Upper lobe of left lung (tissue), 4 donors: ENCODE measurements around the gene ONECUT3.

Experiments used
- EP300 ChIP-seq, 4 donors: sonication (generic); formaldehyde crosslinking; IDR thresholded peaks; one replicate each; pipeline ENCODE4 v1.5.1; 2017; ENCODE audit warnings: antibody characterized with exemption in 4 of 4, control low read depth in 2 of 4
- POLR2AphosphoS5 ChIP-seq, 2 donors: sonication (generic); formaldehyde crosslinking; IDR thresholded peaks; one replicate each; pipeline ENCODE4 v1.5.1; 2017; ENCODE audit warnings: antibody characterized with exemption in 2 of 2
- TF ChIP-seq, protein P1 (sequence below), 6 experiments: fragments of 450-650 bp in 4 of 6; fragments of 200-600 bp in 2 of 6; sonication (generic) in 2 of 6; IDR thresholded peaks; one replicate each; pipeline ENCODE4 v1.5.1; 2016 to 2019; ENCODE audit warnings: antibody characterized with exemption in 6 of 6

DNA sequence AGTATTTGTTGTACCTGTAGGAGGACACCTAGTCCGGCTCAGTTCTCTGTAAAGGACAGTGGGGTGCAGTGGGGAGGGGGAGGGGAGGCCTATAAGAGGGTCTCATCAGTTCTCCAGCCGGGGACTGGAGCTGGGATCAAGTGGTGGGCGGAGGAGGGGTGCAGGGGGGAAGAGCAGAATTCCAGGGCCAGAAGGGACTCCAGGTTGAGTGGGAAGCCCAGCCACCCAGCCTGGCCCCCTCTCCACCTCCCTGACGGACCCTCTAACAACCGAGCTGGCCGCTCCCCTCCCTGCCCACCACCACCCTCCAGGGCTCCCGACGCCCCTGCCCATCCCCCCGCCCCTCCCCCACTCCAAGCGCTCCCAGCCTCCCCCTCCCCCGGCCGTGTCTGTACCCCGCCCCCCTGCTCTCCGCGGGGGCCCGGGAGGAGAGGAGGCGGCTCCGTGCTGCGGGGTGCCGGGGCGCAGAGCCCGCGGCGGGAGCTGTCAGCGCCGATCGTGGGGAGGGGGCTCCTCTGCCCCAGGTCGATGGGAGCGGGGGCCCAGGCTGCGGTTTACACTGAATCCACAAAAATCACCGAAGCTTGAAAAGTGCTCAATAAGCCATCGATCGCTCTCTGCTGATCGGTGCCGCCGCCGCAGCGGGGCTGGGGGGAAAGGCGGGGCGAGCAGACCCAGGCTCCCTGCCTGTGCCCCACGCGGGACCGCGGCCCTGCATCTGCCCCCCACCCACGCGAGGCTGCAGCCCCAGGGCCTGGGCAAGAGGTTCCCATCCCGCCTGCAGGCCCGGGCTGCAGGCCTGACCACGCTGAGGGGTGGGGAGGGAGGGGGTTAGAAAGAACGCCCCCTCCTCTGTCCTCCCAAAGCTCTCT lies 34.6 kb upstream of the ONECUT3 start:
- TF ChIP-seq EP300 (IDR thresholded peaks at IDR 0.05) (no peak), POLR2AphosphoS5 (IDR thresholded peaks at IDR 0.05) (no peak)
- TF ChIP-seq, protein P1, sequence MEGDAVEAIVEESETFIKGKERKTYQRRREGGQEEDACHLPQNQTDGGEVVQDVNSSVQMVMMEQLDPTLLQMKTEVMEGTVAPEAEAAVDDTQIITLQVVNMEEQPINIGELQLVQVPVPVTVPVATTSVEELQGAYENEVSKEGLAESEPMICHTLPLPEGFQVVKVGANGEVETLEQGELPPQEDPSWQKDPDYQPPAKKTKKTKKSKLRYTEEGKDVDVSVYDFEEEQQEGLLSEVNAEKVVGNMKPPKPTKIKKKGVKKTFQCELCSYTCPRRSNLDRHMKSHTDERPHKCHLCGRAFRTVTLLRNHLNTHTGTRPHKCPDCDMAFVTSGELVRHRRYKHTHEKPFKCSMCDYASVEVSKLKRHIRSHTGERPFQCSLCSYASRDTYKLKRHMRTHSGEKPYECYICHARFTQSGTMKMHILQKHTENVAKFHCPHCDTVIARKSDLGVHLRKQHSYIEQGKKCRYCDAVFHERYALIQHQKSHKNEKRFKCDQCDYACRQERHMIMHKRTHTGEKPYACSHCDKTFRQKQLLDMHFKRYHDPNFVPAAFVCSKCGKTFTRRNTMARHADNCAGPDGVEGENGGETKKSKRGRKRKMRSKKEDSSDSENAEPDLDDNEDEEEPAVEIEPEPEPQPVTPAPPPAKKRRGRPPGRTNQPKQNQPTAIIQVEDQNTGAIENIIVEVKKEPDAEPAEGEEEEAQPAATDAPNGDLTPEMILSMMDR (IDR thresholded peaks at IDR 0.05) = no peak
